Lung (tissue), 12 donors: ENCODE data around the gene SCN4B. TPM values are rescaled to one million over a fixed set of nuclear protein-coding genes. Genes with fewer than 3 reads are reported as not detected.

Experiments
- ATAC-seq: fragments of 200-7000 bp; cut with Tn5 transposase; one replicate; pipeline ENCODE4 v1.9.1; 2020; ENCODE audit warnings: moderate number of reproducible peaks; ENCODE audit not compliant: insufficient read depth, low FRiP score
- DNase-seq, 3 donors: peaks; one replicate each; pipeline ENCODE4 v3.0.0-alpha.2; 2013 to 2017
- H3K27ac ChIP-seq, 2 donors: one replicate each; pipeline ENCODE4 v1.5.1; 2013; ENCODE audit warnings: mild to moderate bottlenecking in 2 of 2, moderate library complexity in 2 of 2, control low read depth in 1 of 2, inconsistent platforms in 1 of 2, low read depth in 1 of 2, low read length in 1 of 2
- H3K27me3 ChIP-seq, 3 donors: one replicate each; pipeline ENCODE4 v1.5.1; 2013; ENCODE audit warnings: low read length in 2 of 3; ENCODE audit not compliant: control insufficient read depth in 3 of 3, insufficient read depth in 3 of 3
- H3K36me3 ChIP-seq, 4 donors: one replicate each; pipeline ENCODE4 v1.5.1; 2013; ENCODE audit warnings: low read length in 4 of 4, mild to moderate bottlenecking in 1 of 4, moderate library complexity in 1 of 4; ENCODE audit not compliant: control insufficient read depth in 4 of 4, insufficient read depth in 4 of 4
- H3K4me1 ChIP-seq, 5 donors: one replicate each; pipeline ENCODE4 v1.5.1; 2013; ENCODE audit warnings: low read length in 5 of 5, mild to moderate bottlenecking in 2 of 5, moderate library complexity in 1 of 5; ENCODE audit not compliant: control insufficient read depth in 5 of 5, insufficient read depth in 5 of 5
- H3K4me3 ChIP-seq: one replicate; pipeline ENCODE4 v1.5.1; 2013; ENCODE audit warnings: mild to moderate bottlenecking, control low read depth, moderate library complexity
- H3K9ac ChIP-seq, 2 donors: one replicate each; pipeline ENCODE4 v1.5.1; 2013; ENCODE audit warnings: low read length in 2 of 2, control low read depth in 1 of 2; ENCODE audit not compliant: insufficient read depth in 1 of 2
- H3K9me3 ChIP-seq, 4 donors: one replicate each; pipeline ENCODE4 v1.5.1; 2013; ENCODE audit warnings: low read length in 3 of 4, mild to moderate bottlenecking in 1 of 4, moderate library complexity in 1 of 4; ENCODE audit not compliant: control insufficient read depth in 4 of 4, insufficient read depth in 3 of 4
- CTCF ChIP-seq: IDR thresholded peaks from 2 replicates; pipeline ENCODE4 v1.5.1; 2012; ENCODE audit warnings: mild to moderate bottlenecking; ENCODE audit errors: control extremely low read depth, extremely low read depth
- WGBS, 2 donors: extraction: QIAGEN DNeasy Blood & Tissue Kit; methylation state at CpG; one replicate each; pipeline ENCODE4 v1.1.7; 2013; 5-methylcytosine and 5-hydroxymethylcytosine counted together
- polyA plus RNA-seq, 2 donors: library from polyadenylated mRNA; stranded (reverse); fragments of 200-250 nt; gene quantifications; one replicate each; pipeline ENCODE4 v1.2.1, GENCODE V29; 2013
- total RNA-seq, 2 donors: library from RNA; depleted of rRNA in 1 of 2; stranded (reverse); fragments of >200 nt in 1 of 2; gene quantifications; one replicate each; pipeline ENCODE4 v1.2.1, GENCODE V29; 2014 to 2021
- donor health status: control.
- donor health status: control.
- donor health status: Bipolar disorder and iron deficiency.
- donor health status: healthy.
- donor health status: DM: yes; HTN: yes; CAD: no.

Gene SCN4B
- total and polyA plus RNA-seq, 4 donors: 0.95 to 5.2 (median 2.3) TPM

- no peak for TF ChIP-seq CTCF
- 79 to 82% methylated on average over 5 to 6 of the region's 6 CpGs for WGBS, 2 donors
Measured at GRCh38 chr11:118161786-118162185, 9.2 kb upstream of the SCN4B start.

GRCh38 chr11:118157186-118157895 is 4.7 kb upstream of the SCN4B start:
- WGBS, 2 donors: 47 to 61% methylated on average over 10 of the region's 10 CpGs
- no peak for DNase-seq
- Histone ChIP-seq H3K9ac (no peak overlapping the region), H3K36me3 (no peaks in the 10 kb centered on the region), H3K4me1 (peaks cover 0 to 39% (median 5%) of the 10 kb centered on the region in 5 donors), H3K27ac (no peak overlapping the region), H3K9me3 (peaks cover 0 to 4% (median 0%) of the 10 kb centered on the region in 4 donors), H3K4me3 (no peak overlapping the region), H3K27me3 (peaks cover 0 to 51% (median 32%) of the 10 kb centered on the region in 3 donors)
- no peak for ATAC-seq
- TF ChIP-seq CTCF: no peak

More at GRCh38 chr11:118161786-118162185, 9.2 kb upstream of the SCN4B start:
- ATAC-seq: no peak
- peaks cover 0 to 19% (median 10%) of the 10 kb centered on the region in 3 donors for H3K27me3 ChIP-seq
- DNase-seq: no peak
- peaks cover 0 to 4% (median 0%) of the 10 kb centered on the region in 4 donors for H3K9me3 ChIP-seq
- H3K4me1 ChIP-seq: peaks cover 0 to 13% (median 1%) of the 10 kb centered on the region in 5 donors
- H3K36me3 ChIP-seq: no peaks in the 10 kb centered on the region
- no peak overlapping the region for H3K27ac ChIP-seq
- no peak overlapping the region for H3K4me3 ChIP-seq
- H3K9ac ChIP-seq: no peak overlapping the region

- H3K4me3 ChIP-seq: no peak overlapping the region
- no peak overlapping the region for H3K9ac ChIP-seq
- peaks cover 0 to 46% (median 7%) of the 10 kb centered on the region in 5 donors for H3K4me1 ChIP-seq
- H3K27me3 ChIP-seq: peaks cover 0 to 55% (median 32%) of the 10 kb centered on the region in 3 donors
- ATAC-seq (no peak), DNase-seq (no peak)
- peaks cover 0 to 4% (median 0%) of the 10 kb centered on the region in 4 donors for H3K9me3 ChIP-seq
- TF ChIP-seq CTCF: no peak
- no peaks in the 10 kb centered on the region for H3K36me3 ChIP-seq
- WGBS, 2 donors: 9 to 10% methylated on average over 19 to 21 of the region's 21 CpGs
- no peak overlapping the region for H3K27ac ChIP-seq
Measured at GRCh38 chr11:118156531-118157185, 4.0 kb upstream of the SCN4B start.
